ENCODE results near the gene FAHD2A. TPM values are rescaled to one million over a fixed set of nuclear protein-coding genes. Genes with fewer than 3 reads are reported as not detected.

The FAHD2A gene
- total and polyA plus RNA-seq, 2 donors (not counting 3 experiments of a cell fraction or from before 2014, with no cell fraction given) = 33.1 to 37.0 TPM

GRCh38 chr2:95357717-95358280, 44.7 kb upstream of the FAHD2A start:
- FAIRE-seq (no peak), DNase-seq (ENCODE audit: low read depth, low spot score) (no peak)
- Histone ChIP-seq H3K4me2 (ENCODE audit: insufficient read depth, low read length) (no peak overlapping the region), H4K20me1 (replicated peaks; ENCODE audit: control insufficient read depth, extremely low read depth, insufficient read depth, low read length) (no peaks in the 10 kb centered on the region), H3K4me3 (replicated peaks in 1 of 3; ENCODE audit: insufficient read depth in 1 of 3, low read depth in 1 of 3, low read length in 3 of 3) (no peak overlapping the region), H3K9me3 (replicated peaks; ENCODE audit: control insufficient read depth, insufficient read depth, low read length) (no peaks in the 10 kb centered on the region), H2AFZ (ENCODE audit: low read depth, low read length) (no peak overlapping the region), H3K9ac (replicated peaks; ENCODE audit: extremely low read depth, insufficient read depth, low read length) (no peak overlapping the region), H3K4me1 (ENCODE audit: control insufficient read depth, extremely low read depth, insufficient read depth, low read length) (no peaks in the 10 kb centered on the region), H3K27me3 (ENCODE audit: control insufficient read depth in 2 of 2, insufficient read depth in 2 of 2, low read length in 2 of 2) (no peaks in the 10 kb centered on the region), H3K27ac (ENCODE audit: insufficient read depth, low read depth, low read length) (no peak overlapping the region), H3K9me1 (replicated peaks; ENCODE audit: control insufficient read depth, extremely low read depth, insufficient read depth, low read length) (no peaks in the 10 kb centered on the region), H3K36me3 (ENCODE audit: control insufficient read depth in 2 of 2, extremely low read depth in 1 of 2, insufficient read depth in 2 of 2, low read length in 2 of 2) (no peaks in the 10 kb centered on the region), H3K79me2 (ENCODE audit: control insufficient read depth, insufficient read depth, low read length) (no peaks in the 10 kb centered on the region)
- TF ChIP-seq FOS (IDR thresholded peaks at IDR 0.05; ENCODE audit: borderline replicate concordance, insufficient read depth, low read length) (no peak), POLR2A (IDR thresholded peaks at IDR 0.05; ENCODE audit: low read depth, low read length) (no peak), CTCF (IDR thresholded peaks at IDR 0.05; ENCODE audit: extremely low read depth in 1 of 2, insufficient read depth in 1 of 2, low read depth in 1 of 2, low read length in 2 of 2) (no peak), MYC (IDR thresholded peaks at IDR 0.05; ENCODE audit: low read depth, low read length) (no peak), POLR2AphosphoS5 (IDR thresholded peaks at IDR 0.05; ENCODE audit: insufficient read depth, low read depth, low read length) (no peak), GATA2 (IDR thresholded peaks at IDR 0.05; ENCODE audit: insufficient read depth, insufficient read length, low read depth, low read length) (no peak), MAX (IDR thresholded peaks at IDR 0.05; ENCODE audit: insufficient read depth, insufficient read length) (no peak), EZH2 (IDR thresholded peaks at IDR 0.05; ENCODE audit: borderline replicate concordance, low read depth, low read length, severe bottlenecking) (no peak), JUN (IDR thresholded peaks at IDR 0.05; ENCODE audit: borderline replicate concordance, insufficient read depth, insufficient read length, low read depth) (no peak)
- POLR2A ChIA-PET = no interaction called here
- intact Hi-C loops (cut with micrococcal nuclease) (no loop called here), dilution Hi-C loops (cut with MboI; ENCODE audit: extremely low pct_ligation_motif_present, low sequenced_read_pairs) (no loop called here)
- CTCF ChIA-PET = interaction anchor here (1.1 to 1.5 kb wide), 2 partner anchors 12 to 22 kb away, joined by 3 to 6 read pairs; no protein-coding TSS in a partner anchor
- BruUV-seq (replicated peaks) = no TSS peak
